Coronary artery (tissue), 2 donors: ENCODE measurements around the gene PROZ.

Source experiments
- DNase-seq: peaks from one replicate; pipeline ENCODE4 v3.0.0-alpha.2; 2017; ENCODE audit warnings: low spot score
- H3K27ac ChIP-seq, 2 donors: fragments of 200-600 bp; sonication (generic); one replicate each; pipeline ENCODE4 v1.5.1; 2016 to 2019
- H3K4me3 ChIP-seq: fragments of 200-600 bp; sonication (generic); 2 replicates; pipeline ENCODE4 v1.5.1; 2016; ENCODE audit warnings: mild to moderate bottlenecking, moderate library complexity
- TF ChIP-seq, protein P1 (sequence below): fragments of 200-600 bp; sonication (generic); IDR thresholded peaks from one replicate; pipeline ENCODE4 v1.5.1; 2019; ENCODE audit warnings: antibody characterized with exemption

PROZ gene

DNA sequence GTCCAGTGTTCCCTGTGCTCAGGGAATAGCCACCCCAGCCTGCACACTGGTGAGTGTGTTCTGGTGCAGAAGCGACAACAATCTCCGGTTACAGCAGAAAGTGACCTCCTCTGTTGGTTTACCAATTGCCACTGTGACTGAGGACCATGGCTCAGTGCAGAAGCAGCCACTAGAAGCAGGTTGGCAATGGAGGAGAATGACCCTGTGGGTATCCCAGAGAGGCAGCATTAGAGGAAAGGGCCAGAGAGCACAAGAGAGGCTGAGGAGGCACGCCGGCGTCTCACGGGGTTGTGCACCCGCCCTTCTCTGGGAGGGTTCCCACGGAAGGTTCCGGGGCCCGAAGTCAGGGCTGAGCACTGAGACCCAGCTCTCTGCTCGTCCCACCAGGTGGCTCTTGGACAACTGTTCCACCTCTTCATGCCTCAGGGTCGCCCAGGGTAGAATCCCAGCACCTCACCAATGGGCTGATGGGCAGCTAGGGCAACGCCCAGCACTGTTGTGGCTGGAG, 14.0 kb downstream of the PROZ start:
- TF ChIP-seq, protein P1, sequence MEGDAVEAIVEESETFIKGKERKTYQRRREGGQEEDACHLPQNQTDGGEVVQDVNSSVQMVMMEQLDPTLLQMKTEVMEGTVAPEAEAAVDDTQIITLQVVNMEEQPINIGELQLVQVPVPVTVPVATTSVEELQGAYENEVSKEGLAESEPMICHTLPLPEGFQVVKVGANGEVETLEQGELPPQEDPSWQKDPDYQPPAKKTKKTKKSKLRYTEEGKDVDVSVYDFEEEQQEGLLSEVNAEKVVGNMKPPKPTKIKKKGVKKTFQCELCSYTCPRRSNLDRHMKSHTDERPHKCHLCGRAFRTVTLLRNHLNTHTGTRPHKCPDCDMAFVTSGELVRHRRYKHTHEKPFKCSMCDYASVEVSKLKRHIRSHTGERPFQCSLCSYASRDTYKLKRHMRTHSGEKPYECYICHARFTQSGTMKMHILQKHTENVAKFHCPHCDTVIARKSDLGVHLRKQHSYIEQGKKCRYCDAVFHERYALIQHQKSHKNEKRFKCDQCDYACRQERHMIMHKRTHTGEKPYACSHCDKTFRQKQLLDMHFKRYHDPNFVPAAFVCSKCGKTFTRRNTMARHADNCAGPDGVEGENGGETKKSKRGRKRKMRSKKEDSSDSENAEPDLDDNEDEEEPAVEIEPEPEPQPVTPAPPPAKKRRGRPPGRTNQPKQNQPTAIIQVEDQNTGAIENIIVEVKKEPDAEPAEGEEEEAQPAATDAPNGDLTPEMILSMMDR: no peak
- DNase-seq: no peak
- no peak overlapping the region for H3K27ac ChIP-seq

DNA sequence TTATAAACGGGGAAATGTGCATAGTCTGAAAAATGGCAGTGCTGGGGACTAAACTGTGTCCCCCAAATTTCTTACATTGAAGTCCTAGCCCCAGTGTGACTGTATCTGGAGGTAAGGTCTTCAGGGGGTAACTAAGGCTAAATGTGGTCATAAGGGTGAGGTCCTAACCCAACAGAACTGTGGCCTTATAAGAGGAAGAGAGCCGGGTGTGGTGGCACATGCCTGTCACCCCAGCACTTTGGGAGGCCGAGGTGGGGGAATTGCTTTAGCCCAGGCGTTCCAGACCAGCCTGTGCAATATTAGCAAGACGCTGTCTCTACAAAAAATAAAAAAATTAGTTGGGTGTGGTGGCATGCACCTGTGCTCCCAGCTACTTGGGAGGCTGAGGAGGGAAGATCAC, 17.8 kb downstream of the PROZ start:
- no peak overlapping the region for H3K4me3 ChIP-seq
- DNase-seq: no peak
- TF ChIP-seq, protein P1: no peak
- no peak overlapping the region for H3K27ac ChIP-seq

More for the DNA sequence above, 14.0 kb downstream of the PROZ start:
- no peak overlapping the region for H3K4me3 ChIP-seq

DNA sequence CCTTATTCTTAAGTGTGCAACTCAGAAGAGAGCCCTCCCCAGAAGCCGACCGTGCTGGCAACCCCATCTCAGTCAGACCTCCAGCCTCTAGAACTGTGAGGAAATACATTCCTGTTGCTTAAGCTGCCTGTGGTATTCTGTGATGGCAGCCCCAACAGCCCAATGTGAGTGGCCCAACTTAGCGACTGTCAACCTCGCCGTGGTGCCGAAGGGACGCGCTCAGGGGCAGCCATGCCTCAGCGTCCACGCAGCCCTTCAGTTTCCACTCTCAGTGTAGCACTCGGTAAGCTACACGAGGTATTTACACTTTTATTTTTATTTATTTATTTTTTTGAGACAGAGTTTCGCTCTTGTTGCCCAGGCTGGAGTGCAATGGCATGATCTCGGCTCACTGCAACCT, 18.4 kb downstream of the PROZ start:
- no peak overlapping the region for H3K27ac ChIP-seq
- no peak for DNase-seq
- TF ChIP-seq, protein P1: no peak
- no peak overlapping the region for H3K4me3 ChIP-seq

DNA sequence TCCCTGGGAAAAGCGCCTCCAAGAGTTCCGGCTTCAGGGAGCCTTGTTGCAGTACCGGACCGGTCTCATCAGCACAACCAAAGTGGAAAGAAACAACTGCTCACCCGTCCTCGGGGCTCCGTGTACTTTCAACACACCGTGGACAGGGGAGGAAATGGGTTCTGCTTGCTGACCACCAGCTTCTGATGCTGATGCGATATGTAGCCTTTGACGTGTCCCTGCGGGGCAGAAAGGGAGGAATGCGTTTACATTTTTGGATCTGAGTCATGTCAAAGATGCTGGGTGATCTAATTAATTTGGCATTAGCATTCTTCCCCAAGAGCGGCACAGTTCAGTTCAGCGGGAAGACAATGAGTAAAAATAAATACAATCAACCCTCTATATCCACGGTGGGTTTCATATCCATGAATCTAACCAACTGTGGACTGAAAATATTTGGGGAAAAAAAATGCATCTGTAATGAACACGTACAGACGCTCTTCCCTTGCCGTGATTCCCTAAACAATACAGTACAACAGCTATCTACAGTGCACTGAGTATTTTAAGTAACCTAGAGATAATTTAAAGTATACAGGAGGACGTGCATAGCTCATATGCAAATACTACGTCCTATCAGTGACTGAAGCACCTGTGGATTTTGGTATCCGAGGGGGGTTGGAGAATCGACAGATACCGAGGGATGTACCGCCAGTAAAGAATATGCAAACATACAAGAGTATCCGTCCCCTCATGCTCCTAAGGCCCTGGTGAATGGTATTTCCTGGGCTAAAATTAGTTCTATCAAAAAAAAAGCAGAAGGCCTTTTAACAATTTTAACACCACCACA, 19.8 kb downstream of the PROZ start:
- H3K4me3 ChIP-seq: no peak overlapping the region
- TF ChIP-seq, protein P1: no peak
- no peak overlapping the region for H3K27ac ChIP-seq
- DNase-seq: no peak

DNA sequence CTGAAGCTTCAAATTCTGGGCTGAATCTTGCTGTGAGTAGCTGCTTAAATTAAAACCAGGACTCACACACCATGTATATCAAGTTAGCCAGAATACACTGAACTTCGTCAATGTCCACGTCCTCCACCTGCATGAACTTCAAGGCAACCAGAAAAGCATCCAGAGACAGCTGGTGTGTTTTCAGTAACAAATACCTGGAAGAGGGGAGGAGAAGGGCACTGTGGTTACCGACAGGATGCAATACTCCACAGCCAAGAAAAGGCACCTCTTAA, 20.4 kb downstream of the PROZ start:
- Histone ChIP-seq H3K27ac (no peak overlapping the region), H3K4me3 (no peak overlapping the region)
- DNase-seq: no peak
- TF ChIP-seq, protein P1: no peak

DNA sequence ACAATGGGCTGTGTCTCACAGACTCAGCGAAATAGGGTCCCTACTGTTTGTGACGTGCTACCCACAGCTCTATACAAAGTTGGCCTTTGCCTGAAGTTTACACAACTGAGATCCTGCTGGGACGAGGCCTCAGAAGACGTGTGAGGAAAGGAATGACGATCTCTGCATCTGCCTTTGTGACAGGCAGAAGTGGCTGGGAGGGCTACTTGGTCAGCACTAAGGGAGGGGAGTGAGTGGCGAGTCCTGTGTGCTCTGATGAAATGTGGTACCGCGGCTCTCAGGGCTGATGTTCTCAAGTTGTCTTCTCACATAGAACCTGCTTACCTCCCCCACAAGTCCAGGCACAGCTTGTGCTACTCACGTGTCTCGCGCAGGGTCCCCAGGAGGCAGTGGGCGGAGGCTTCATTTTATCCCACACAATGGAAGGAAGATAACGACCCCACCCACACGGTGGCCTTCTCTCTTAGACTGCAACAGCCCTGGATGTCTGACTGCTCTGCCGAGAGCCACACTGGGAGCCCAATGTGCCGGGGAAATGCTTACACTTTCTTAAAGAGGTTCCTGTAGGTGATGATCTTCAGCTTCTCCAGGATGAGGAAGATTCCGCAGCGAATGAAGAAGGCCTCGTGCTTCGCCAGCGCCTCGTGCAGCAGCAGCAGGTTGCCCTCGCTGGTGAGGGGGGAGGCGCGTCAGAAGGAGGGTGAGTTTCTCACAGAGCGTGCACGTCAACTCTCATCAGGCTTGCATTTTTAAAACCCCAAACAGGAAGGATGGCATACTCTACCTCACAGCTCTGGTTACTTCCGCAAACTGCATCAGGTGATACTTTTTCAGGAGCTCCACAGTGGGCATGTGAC, 21.2 kb downstream of the PROZ start:
- TF ChIP-seq, protein P1: no peak
- Histone ChIP-seq H3K27ac (no peak overlapping the region), H3K4me3 (no peak overlapping the region)
- no peak for DNase-seq
